GM13976 (cell line): ENCODE results near the gene C22orf23.
A peak's percentile ranks its signal among the peaks of the same experiment; 100 is the strongest.

Experiments
- DNase-seq: peaks from one replicate; pipeline ENCODE4 v3.0.0; 2012; ENCODE audit warnings: low spot score
- in situ Hi-C: fragments of 300-500 bp; cut with MboI; formaldehyde crosslinking; loops from one replicate; pipeline ENCODE4 v1.12.0; 2022; ENCODE audit warnings: low sequenced_read_pairs, mixed read lengths, inconsistent platforms; ENCODE audit not compliant: unreplicated experiment
- TF ChIP-seq, protein P1 (sequence below): IDR thresholded peaks from 2 replicates; pipeline ENCODE4 v1.5.1; 2012; ENCODE audit warnings: borderline replicate concordance, mild to moderate bottlenecking; ENCODE audit not compliant: insufficient read depth; ENCODE audit errors: extremely low read depth, missing control alignments, control extremely low read depth

Gene C22orf23

DNA sequence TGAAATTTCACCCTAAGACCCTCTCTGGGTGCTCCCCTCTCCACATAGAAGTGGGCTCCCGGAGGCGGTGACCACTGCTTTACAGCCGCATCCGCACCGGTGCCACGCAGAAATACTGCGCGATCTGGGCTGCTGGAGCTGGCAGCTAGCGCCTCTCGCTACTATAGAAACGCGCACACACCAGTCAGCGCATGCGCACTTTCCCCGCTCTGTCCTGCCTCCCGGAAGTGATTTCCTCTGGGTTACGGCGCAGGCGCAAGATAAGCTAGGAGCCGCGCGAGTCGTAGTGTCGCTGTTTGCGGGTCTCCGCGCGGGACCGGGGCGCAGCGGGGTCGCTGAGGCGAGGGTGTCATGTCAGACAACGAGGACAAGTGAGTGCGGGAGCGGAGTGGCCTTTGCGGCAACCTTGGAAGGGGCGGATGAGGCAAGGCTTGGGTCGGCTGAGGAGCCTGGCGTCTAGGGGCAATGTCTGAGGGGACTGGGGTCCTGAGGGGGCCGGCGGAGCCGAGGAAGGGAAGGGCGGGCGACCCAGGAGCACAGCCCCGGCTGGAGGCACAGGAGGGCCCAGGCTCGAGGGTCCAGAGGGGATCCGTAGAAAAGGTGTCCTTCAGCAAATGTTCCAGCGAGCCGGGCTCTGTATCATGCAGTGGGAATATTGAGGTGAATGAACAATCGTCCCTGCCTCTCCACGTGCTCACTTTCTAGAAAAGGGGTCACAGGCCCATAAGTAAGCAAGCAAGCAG is at the start of gene C22orf23, which contains the start of gene POLR2F:
TSS of gene C22orf23 (minus strand) at position 165 of the 743 bp plus-strand sequence. CDS start 452 bp downstream, outside the sequence.
TSS of gene POLR2F (plus strand) at position 263 of the 743 bp plus-strand sequence. CDS start at position 352, 89 bp downstream.
- in situ Hi-C loops = no loop called here
- TF ChIP-seq, protein P1, sequence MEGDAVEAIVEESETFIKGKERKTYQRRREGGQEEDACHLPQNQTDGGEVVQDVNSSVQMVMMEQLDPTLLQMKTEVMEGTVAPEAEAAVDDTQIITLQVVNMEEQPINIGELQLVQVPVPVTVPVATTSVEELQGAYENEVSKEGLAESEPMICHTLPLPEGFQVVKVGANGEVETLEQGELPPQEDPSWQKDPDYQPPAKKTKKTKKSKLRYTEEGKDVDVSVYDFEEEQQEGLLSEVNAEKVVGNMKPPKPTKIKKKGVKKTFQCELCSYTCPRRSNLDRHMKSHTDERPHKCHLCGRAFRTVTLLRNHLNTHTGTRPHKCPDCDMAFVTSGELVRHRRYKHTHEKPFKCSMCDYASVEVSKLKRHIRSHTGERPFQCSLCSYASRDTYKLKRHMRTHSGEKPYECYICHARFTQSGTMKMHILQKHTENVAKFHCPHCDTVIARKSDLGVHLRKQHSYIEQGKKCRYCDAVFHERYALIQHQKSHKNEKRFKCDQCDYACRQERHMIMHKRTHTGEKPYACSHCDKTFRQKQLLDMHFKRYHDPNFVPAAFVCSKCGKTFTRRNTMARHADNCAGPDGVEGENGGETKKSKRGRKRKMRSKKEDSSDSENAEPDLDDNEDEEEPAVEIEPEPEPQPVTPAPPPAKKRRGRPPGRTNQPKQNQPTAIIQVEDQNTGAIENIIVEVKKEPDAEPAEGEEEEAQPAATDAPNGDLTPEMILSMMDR = peak; percentile 1
- DNase-seq = peak; percentile 100

DNA sequence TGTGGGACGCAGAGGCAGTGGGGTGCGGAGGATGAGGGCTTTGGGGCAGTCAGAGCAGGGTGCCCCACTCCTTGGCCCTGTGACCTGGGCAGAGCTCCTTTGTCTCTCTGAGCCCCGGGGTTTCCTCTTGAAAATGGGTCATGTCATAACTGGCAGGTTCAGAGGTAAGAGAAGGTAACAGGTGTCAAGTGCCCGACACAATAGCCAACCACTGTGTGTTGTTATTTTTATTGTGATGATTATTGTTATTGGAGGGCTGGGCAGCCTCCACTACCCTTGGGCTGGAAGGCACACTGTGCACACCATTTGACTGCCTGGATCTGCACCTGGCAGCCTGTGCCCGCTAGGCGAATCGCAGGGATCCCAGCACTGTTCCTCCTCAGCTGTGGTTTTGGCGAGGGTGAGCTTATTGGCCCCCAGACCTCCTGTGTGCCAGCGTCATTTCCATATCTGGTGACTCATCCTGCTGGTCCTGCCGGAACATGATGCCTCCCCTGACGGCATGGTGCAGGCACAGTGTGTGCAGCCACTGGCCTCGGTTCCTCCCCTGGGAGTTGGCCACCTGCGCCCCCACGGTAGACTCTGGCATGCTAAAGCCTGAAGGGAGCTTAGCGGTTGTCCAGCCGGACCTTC is 46.4 kb upstream of the C22orf23 start:
- DNase-seq = no peak
- TF ChIP-seq, protein P1 = no peak
- in situ Hi-C loops = no loop called here

DNA sequence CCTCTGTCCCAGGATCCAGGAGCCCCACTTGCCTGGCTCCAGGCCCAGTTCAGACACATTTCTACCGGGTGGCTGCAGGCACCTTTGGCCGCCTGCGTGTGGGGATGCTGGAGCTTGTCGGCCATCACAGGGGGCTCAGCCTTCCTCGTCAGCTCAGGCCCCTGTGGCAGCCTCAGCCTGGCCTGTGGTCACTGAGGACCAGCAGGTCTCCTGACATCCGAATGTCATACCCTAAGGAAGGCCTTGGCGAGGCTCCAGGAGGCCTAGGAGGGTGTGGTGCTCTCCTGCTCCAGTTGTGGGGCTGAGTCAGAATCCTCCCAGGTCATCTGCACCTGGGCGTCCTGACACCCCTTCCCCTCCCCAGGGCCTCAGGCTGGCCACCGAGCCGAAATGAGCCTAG is 45.8 kb upstream of the C22orf23 start:
- in situ Hi-C loops = no loop called here
- DNase-seq = no peak
- TF ChIP-seq, protein P1 = no peak

DNA sequence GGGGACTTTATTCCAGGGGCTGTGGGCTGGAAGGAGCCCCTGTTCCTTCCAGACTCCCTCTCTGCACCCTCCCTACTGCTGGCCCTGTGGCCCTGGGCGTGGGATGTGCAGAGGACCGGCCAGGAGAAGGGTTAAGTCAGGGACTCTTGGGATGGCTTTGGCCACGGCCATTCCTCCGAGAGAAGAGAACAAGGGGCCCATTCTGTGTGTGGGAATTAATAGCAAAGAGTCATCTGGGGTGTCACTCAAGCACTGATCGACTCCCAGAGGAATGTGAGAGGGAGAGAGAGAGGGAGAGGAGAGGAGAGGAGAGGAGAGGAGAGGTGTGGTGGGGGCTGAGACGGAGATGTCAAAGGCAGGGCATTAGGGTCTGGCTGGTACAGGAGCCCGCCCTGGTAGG is 45.1 kb upstream of the C22orf23 start:
- no peak for DNase-seq
- TF ChIP-seq, protein P1 = no peak
- in situ Hi-C loops = no loop called here

DNA sequence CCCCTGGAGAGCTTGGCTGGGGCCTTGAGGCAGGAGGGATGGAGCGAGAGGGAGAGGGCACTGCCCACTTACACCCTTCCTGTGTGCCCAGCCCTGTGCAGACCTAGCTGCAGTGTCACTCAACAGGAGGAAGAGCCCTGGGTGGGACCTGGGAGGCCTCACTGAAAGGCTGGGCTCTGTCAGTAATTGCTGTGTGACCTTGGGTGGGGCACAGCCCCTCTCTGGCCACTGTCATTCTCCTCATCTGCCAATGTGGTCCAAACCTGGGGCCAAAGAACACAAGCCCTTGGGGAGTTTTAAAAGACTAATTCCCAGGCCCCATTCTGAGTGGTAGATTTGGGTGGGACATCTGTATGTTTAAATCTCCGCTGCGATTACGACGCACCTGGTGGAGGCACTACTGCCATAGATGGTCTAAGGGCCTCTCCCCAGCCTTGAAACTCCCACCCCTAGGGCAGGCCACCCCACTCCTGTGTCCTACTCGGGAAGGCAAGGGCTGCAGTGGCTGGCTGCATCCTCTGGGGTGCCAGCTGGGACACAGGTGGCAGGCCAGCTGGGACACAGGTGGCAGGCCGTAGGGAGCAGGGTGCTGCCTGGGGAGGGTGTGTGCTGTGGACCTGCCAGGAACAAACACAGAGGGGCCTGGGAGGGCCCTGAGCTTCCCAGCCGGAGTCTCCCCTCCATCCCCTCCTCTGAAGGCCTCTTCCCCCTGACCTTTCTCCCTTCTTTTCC is 43.3 kb upstream of the C22orf23 start:
- in situ Hi-C loops = no loop called here
- TF ChIP-seq, protein P1 = no peak
- no peak for DNase-seq

DNA sequence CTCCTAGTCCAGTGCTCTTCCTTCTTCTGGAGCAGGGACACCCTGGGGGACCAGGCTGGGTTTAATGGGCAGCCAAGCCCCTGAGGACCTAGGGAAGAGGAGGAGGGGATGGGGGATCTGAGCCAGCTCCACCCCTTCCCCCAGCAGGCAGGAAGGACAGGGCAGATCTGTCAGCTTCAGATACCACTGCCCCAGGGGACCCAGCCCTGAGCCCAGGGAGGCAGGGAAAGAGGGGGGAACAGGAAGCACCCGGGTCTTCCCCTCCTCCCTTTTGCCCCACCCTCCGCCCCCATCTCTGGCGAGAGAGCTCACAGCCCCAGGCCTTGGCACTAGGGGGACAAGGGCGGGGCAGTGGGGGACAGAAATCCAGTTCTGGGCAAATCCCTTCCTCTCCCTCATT is 42.7 kb upstream of the C22orf23 start:
- TF ChIP-seq, protein P1 = no peak

More for the DNA sequence above, 42.7 kb upstream of the C22orf23 start:
- DNase-seq = no peak
- in situ Hi-C loops = no loop called here
